ENCODE measurements around the gene FAM234A. TPM values are rescaled to one million over a fixed set of nuclear protein-coding genes. Genes with fewer than 3 reads are reported as not detected.
"Not testable (repeated sequence)": the region's sequence is repeated elsewhere in the genome, so short reads cannot be mapped to it uniquely, and the experiment has no call there.

Gene FAM234A
- total RNA-seq, 2 donors from 2014 or later = 123 to 130 TPM

GRCh38 chr16:253833-254232 is 19.2 kb downstream of the FAM234A start:
- H3K27ac Mint-ChIP-seq = no peak overlapping the region
- no peak for DNase-seq
- TF ChIP-seq CTCF (conservative IDR thresholded peaks at IDR 0.05) = no peak
- no peaks in the 10 kb centered on the region for H3K9me3 Mint-ChIP-seq
- Histone ChIP-seq H3K27ac (ENCODE audit: low read depth, low read length) (no peak overlapping the region), H3K27me3 (ENCODE audit: control insufficient read depth, insufficient read depth, low read length, poor library complexity, severe bottlenecking) (no peaks in the 10 kb centered on the region), H3K9ac (ENCODE audit: extremely low read depth, low read length, poor library complexity, severe bottlenecking) (no peak overlapping the region), H3K9me3 (ENCODE audit: control insufficient read depth, low read length) (no peaks in the 10 kb centered on the region), H3K4me1 (ENCODE audit: control insufficient read depth, insufficient read depth, low read length) (no peaks in the 10 kb centered on the region), H3K36me3 (ENCODE audit: control insufficient read depth, insufficient read depth, low read length) (peaks cover 34% of the 10 kb centered on the region), H3K4me3 (ENCODE audit: low read length) (no peak overlapping the region)
- peaks cover 53% of the 10 kb centered on the region for H3K36me3 Mint-ChIP-seq (ENCODE audit: low read depth)
- no peaks in the 10 kb centered on the region for H3K27me3 Mint-ChIP-seq (ENCODE audit: insufficient read depth)
- 89 to 93% methylated on average over 5 to 6 of the region's 6 CpGs for WGBS, 2 experiments (ENCODE audit: insufficient coverage in 1 of 2, insufficient read length in 1 of 2)
- no peak overlapping the region for H3K4me3 Mint-ChIP-seq
- H3K4me1 Mint-ChIP-seq = peaks cover 10% of the 10 kb centered on the region

- no peak overlapping the region for H3K27ac ChIP-seq (ENCODE audit: low read depth, low read length)
- WGBS, 2 experiments (ENCODE audit: insufficient coverage in 1 of 2, insufficient read length in 1 of 2) = 93 to 95% methylated on average over 25 of the region's 25 CpGs
- no peak for TF ChIP-seq CTCF (conservative IDR thresholded peaks at IDR 0.05)
- H3K36me3 ChIP-seq (ENCODE audit: control insufficient read depth, insufficient read depth, low read length) = peaks cover 34% of the 10 kb centered on the region
- no peaks in the 10 kb centered on the region for H3K27me3 ChIP-seq (ENCODE audit: control insufficient read depth, insufficient read depth, low read length, poor library complexity, severe bottlenecking)
- peaks cover 10% of the 10 kb centered on the region for H3K4me1 Mint-ChIP-seq
- H3K36me3 Mint-ChIP-seq (ENCODE audit: low read depth) = peaks cover 59% of the 10 kb centered on the region
- no peaks in the 10 kb centered on the region for H3K4me1 ChIP-seq (ENCODE audit: control insufficient read depth, insufficient read depth, low read length)
- no peak overlapping the region for H3K27ac Mint-ChIP-seq
- no peaks in the 10 kb centered on the region for H3K9me3 ChIP-seq (ENCODE audit: control insufficient read depth, low read length)
- H3K4me3 ChIP-seq (ENCODE audit: low read length) = no peak overlapping the region
- H3K9ac ChIP-seq (ENCODE audit: extremely low read depth, low read length, poor library complexity, severe bottlenecking) = no peak overlapping the region
- H3K4me3 Mint-ChIP-seq = no peak overlapping the region
- H3K27me3 Mint-ChIP-seq (ENCODE audit: insufficient read depth) = no peaks in the 10 kb centered on the region
- DNase-seq = no peak
- H3K9me3 Mint-ChIP-seq = no peaks in the 10 kb centered on the region
Observed at GRCh38 chr16:254461-254860, 19.8 kb downstream of the FAM234A start.

GRCh38 chr16:255183-255582 is 20.6 kb downstream of the FAM234A start:
- H3K27ac Mint-ChIP-seq = no peak overlapping the region
- H3K9me3 Mint-ChIP-seq = no peaks in the 10 kb centered on the region
- no peaks in the 10 kb centered on the region for H3K27me3 Mint-ChIP-seq (ENCODE audit: insufficient read depth)

GRCh38 chr16:258091-258490 is 23.5 kb downstream of the FAM234A start:
- not testable (repeated sequence) for H3K27ac ChIP-seq (ENCODE audit: low read depth, low read length); H3K4me3 ChIP-seq (ENCODE audit: low read length); H3K9me3 Mint-ChIP-seq; H3K4me1 Mint-ChIP-seq; H3K9me3 ChIP-seq (ENCODE audit: control insufficient read depth, low read length); H3K27ac Mint-ChIP-seq; H3K4me1 ChIP-seq (ENCODE audit: control insufficient read depth, insufficient read depth, low read length); H3K9ac ChIP-seq (ENCODE audit: extremely low read depth, low read length, poor library complexity, severe bottlenecking); H3K4me3 Mint-ChIP-seq; DNase-seq; H3K27me3 Mint-ChIP-seq (ENCODE audit: insufficient read depth); H3K27me3 ChIP-seq (ENCODE audit: control insufficient read depth, insufficient read depth, low read length, poor library complexity, severe bottlenecking)
- peaks cover 63% of the 10 kb centered on the region for H3K36me3 Mint-ChIP-seq (ENCODE audit: low read depth)
- WGBS, 2 experiments (ENCODE audit: insufficient coverage in 1 of 2, insufficient read length in 1 of 2) = 95% methylated on average over 4 to 8 of the region's 13 CpGs
- H3K36me3 ChIP-seq (ENCODE audit: control insufficient read depth, insufficient read depth, low read length) = peaks cover 17% of the 10 kb centered on the region

More at GRCh38 chr16:255183-255582, 20.6 kb downstream of the FAM234A start:
- DNase-seq = no peak
- Mint-ChIP-seq H3K4me1 (peaks cover 9% of the 10 kb centered on the region), H3K36me3 (ENCODE audit: low read depth) (peaks cover 59% of the 10 kb centered on the region), H3K4me3 (no peak overlapping the region)
- Histone ChIP-seq H3K36me3 (ENCODE audit: control insufficient read depth, insufficient read depth, low read length) (peaks cover 32% of the 10 kb centered on the region), H3K4me1 (ENCODE audit: control insufficient read depth, insufficient read depth, low read length) (no peaks in the 10 kb centered on the region), H3K27ac (ENCODE audit: low read depth, low read length) (no peak overlapping the region), H3K9ac (ENCODE audit: extremely low read depth, low read length, poor library complexity, severe bottlenecking) (no peak overlapping the region), H3K9me3 (ENCODE audit: control insufficient read depth, low read length) (no peaks in the 10 kb centered on the region), H3K4me3 (ENCODE audit: low read length) (no peak overlapping the region), H3K27me3 (ENCODE audit: control insufficient read depth, insufficient read depth, low read length, poor library complexity, severe bottlenecking) (no peaks in the 10 kb centered on the region)
- 90 to 97% methylated on average over 3 to 6 of the region's 6 CpGs for WGBS, 2 experiments (ENCODE audit: insufficient coverage in 1 of 2, insufficient read length in 1 of 2)
- no peak for TF ChIP-seq CTCF (conservative IDR thresholded peaks at IDR 0.05)
